GM04503 (cell line): Measurements from ENCODE around the gene EID3.
A peak's percentile ranks its signal among the peaks of the same experiment; 100 is the strongest.
"Not testable (repeated sequence)": the region's sequence is repeated elsewhere in the genome, so short reads cannot be mapped to it uniquely, and the experiment has no call there.

ENCODE experiments used
- DNase-seq: peaks from one replicate; pipeline ENCODE4 v3.0.0-alpha.2; 2012; ENCODE audit warnings: low read depth

The EID3 gene

DNA sequence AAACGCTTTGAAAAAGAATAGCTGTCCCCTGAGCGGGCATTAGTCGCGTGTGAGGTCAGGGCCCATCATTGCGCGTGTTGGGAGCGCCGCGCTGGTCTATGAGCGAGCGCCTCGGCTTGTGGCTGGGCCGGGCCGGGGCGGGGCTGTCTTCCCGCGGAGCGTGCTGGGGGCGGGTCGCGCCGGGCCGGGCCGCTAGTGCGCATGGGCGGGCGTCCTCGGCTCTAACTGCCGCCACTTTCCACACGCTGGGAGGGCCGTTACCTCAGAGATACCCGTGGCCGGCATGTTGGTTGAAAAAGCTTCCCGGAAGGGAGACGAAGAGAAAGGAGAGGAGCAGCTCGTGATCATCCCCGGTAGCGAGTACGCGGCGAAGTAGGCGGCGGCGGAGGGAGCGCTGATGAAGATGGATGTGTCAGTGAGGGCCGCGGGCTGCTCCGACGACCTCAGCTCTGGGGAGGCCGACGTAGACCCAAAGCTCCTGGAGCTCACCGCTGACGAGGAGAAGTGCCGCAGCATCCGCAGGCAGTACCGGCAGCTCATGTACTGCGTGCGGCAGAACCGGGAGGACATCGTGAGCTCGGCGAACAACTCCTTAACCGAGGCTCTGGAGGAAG is at the start of gene EID3:
Gene EID3, plus strand, starts transcription at position 202 of the 614 bp plus-strand sequence. Its CDS starts 196 bp downstream, at position 398.
- peak; percentile 31 for DNase-seq

- no peak for DNase-seq
These were observed 45.5 kb upstream of the EID3 start for GRCh38 chr12:104257913-104258472.

GRCh38 chr12:104258476-104259067 is 45.0 kb upstream of the EID3 start:
- no peak for DNase-seq

- DNase-seq, result no peak
These were observed 40.5 kb upstream of the EID3 start for GRCh38 chr12:104263026-104263425.

DNA sequence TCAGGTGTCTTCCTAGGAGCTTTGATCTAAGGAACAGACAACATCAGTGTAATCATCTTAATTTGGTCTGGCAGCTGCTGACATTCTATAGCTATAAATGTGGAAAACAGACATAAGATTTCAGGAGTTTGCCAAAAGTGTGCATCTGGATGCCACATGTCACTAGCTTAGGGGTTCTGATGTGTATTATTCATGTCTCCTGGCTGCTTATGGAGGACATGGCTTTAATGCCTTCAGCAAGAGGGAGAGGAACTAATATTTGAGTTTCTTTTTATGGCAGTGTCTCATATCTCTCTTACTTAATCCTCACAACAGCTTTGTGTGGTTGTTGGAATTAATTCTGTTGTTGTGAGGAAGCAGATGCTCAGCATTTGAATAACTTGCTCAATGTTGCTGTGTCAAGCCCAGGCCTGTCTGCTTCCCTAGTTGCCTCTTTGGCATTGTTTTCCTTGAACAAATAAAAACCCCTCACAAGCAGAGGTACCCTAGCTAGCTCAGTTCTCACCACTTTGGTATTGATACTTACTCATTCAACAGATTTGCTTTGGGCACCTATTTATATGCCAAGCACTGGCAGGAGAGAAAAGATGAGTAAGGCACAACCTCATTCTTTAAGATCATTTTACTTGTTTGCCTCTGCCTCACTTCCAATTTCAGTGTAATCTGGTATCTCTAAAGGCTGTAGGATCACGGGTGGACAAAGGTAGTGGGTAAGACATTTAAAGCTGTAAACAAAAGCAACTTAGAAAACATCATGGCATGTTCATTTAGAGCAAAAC is 39.8 kb upstream of the EID3 start:
- peak; percentile 67 for DNase-seq

DNA sequence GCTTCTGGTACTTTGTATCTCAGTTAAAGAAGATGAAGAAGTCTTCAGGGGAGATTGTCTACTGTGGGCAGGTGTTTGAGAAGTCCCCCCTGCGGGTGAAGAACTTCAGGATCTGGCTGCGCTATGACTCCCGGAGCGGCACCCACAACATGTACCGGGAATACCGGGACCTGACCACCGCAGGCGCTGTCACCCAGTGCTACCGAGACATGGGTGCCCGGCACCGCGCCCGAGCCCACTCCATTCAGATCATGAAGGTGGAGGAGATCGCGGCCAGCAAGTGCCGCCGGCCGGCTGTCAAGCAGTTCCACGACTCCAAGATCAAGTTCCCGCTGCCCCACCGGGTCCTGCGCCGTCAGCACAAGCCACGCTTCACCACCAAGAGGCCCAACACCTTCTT is 38.1 kb upstream of the EID3 start:
- DNase-seq, result not testable (repeated sequence)

DNA sequence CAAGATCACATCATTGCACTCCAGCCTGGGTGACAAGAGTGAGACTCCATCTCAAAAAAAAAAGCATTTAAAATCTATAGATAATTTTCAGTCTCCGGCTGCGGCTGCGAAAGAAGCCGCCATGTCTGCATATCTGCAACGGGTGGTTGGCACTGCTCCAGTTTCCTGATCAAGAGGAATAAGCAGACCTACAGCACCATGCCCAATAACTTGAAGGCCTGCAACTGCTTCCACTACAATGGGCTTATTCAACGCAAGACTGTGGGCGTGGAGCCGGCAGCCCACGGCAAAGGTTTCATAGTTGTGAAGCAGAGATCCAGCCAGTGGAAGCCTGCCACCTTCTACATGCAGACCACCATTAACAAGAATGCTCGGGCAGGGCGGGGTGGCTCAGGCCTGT is 30.6 kb upstream of the EID3 start:
- DNase-seq, result no peak

GRCh38 chr12:104273503-104273902 is 30.0 kb upstream of the EID3 start:
- no peak for DNase-seq

DNA sequence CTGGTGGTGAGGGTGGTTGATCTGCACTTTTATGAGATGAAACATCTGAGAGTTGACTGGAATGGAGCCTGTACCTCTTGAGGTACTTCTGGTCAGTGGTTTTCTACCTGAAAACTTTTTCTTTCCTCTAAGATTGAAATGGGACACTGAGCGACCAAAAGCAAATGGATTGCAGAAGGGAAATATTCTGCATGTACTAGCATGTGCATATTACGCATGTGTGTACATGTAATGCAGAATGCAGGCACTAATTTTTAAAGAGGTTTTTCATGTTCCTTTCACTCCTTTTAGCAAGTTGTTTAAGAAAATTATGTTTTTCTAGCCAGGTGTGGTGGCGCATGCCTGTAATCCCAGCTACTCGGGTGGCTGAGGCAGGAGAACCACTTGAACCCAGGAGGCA is 28.7 kb upstream of the EID3 start:
- DNase-seq, result no peak

DNA sequence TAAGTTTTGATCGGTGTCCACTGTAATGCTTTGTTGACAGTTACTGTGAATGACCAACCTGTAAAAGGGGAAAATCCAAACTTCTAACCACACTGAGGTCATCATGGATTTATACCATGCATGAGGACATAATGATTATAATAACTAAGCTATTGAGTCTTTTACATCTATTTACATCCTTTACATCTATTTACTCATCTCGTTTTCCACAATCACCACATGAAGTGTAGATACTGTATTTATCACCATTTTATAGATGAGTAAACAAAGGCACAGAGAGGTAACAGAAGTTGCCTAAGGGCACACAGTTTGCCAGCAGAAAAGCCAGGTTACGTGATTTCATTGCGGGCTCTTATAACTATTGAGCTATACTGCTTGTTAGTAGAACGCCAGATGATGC is 27.9 kb upstream of the EID3 start:
- no peak for DNase-seq

- DNase-seq, result no peak
These were observed 27.0 kb upstream of the EID3 start for GRCh38 chr12:104276273-104277131.

DNA sequence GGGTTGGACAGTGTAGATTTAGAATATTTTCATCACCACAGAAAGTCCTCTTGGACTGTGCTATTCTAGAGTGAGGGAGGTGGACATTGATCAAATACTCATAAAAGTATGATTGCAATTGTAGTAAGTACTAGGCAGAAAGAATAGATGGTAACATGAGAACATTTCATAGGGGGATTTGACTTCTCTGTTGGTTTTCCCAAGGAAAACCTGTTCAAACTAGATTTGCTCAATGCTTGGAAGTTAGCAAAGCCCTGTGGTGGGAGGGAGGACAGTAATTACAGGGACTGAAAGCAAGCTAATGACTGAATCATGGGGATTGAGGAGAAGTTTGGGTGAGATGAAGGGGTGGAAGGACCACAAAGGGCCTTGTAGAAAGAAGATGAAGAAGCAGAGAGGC is 24.4 kb upstream of the EID3 start:
- DNase-seq, result no peak

GRCh38 chr12:104280111-104280510 is 23.4 kb upstream of the EID3 start:
- no peak for DNase-seq

DNA sequence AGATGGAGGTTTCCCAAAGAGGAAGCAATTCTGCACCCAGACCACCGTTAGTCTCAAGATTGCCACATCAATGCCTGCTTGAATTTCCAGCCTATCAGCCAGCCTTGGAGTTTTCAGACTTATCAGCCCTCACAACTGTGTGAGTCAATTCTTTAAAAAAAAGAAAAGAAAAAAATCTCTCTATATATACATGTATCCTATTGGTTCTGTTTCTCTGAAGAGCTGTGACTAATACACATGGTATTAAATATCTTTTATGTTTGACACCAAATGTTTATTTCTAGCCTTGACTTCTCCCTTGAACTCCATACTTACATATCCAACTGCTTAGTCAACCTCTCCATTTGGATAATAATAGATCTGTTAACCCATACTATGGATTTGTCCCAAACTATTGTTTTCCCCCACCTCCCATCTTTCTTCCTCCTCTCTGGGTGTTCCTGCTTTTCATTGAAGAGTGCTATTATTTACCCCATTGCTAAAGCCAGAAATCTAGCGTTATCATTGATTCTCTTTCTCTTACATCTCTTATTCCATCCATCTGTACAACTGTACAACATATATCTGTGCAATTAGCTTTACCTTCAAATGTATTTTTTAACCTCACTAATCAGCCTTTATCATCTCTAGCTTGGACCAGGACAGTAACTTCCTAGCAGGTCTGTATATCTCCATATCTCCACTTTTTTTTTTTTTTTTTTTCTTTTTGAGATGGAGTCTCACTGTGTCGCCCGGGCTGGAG is 22.7 kb upstream of the EID3 start:
- DNase-seq, result peak; percentile 95

DNA sequence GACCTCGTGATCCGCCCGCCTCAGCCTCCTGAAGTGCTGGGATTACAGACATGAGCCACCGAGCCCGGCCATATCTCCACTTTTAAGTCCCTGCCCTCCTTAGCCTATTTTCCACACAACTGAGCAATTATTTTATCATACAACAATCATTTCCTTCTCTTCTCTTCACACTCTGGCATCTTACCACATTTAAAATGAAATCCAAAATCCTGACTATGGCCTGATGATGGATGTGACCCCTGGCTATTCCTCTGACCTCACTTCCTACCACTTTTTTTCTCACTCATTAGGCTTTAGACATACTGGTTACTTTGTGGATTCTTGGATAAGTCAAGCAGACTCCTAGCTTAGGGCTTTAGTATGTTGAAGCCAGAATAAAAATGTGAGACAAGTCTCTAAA is 21.9 kb upstream of the EID3 start:
- peak; percentile 45 for DNase-seq

DNA sequence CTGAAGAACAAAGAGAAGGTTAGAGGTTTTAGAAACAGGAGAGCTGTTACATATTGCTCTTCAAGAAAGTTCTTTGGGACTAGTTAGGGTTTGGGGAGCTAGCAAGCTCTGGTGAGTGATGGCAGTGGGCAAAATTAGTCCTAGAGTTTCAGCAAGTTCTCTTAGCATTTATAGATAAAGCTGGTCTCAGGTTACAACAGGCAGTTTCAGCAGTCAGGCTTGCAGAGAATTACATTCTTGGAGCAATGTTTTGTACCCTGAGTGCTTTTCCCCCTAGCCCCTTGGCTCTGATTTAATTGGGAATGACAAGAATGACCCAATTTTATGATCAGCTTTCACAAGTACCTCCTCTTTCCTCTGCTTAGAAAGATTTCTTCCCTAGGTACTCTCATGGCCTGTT is 21.4 kb upstream of the EID3 start:
- peak; percentile 27 for DNase-seq

- peak; percentile 20 for DNase-seq
These were observed 17.6 kb upstream of the EID3 start for GRCh38 chr12:104285740-104286515.

DNA sequence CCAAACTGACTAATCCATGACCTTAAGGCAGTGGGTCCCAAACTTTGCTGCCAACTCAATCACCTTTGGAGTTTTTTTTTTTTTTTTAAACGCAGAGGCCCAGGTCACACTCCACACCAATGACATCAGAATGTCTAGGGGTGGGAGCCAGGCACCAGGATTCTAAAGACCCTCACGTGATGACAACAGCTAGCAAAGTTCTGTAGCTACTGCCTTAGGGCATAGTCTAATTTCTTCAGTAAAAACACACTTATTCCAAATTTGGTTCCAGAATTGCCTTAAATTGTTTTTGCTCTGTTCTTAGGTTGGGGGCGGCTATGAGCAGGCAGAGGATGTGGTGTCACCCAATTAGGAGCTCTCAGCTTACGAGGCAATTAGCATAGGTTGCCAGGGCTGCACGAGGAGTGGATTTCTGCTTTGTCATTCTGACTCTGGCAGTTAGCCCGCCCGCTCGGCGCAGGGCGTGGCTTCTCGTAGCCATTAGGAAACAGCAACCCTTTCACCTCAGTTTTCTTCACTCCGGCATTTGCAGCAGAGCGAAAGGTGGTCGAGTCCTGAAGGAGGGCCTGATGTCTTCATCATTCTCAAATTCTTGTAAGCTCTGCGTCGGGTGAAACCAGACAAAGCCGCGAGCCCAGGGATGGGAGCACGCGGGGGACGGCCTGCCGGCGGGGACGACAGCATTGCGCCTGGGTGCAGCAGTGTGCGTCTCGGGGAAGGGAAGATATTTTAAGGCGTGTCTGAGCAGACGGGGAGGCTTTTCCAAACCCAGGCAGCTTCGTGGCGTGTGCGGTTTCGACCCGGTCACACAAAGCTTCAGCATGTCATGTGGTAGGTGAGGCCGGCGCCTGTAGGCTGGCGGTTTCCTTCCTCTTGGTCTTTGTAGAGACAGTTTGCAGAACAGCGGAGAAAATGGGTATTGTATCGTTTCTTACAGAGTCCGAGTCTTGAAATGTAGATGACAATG is 16.7 kb upstream of the EID3 start:
- peak; percentile 90 for DNase-seq

GRCh38 chr12:104288635-104289274 is 14.8 kb upstream of the EID3 start:
- DNase-seq, result peak; percentile 27
